Activated CD8-positive, alpha-beta T cell treated with anti-CD3 and anti-CD28 coated beads for 36 hours (primary cell): Measurements from ENCODE around the gene STAC3. TPM values are rescaled to one million over a fixed set of nuclear protein-coding genes. Genes with fewer than 3 reads are reported as not detected.
A peak's percentile ranks its signal among the peaks of the same experiment; 100 is the strongest.

Experiments
- ATAC-seq: fragments of 200-7000 bp; cut with Tn5 transposase; one replicate; pipeline ENCODE4 v1.10.0; 2021; ENCODE audit warnings: mild to moderate bottlenecking, moderate library complexity
- CTCF ChIA-PET: fragments of 350-600 bp; sonication (Branson Sonifier 250); formaldehyde crosslinking; loops from one replicate; lab custom pipeline; 2021; ENCODE audit warnings: antibody characterized with exemption; lab: Charles Lee
- POLR2A ChIA-PET: fragments of 350-600 bp; sonication (Branson Sonifier 250); formaldehyde crosslinking; loops from one replicate; lab custom pipeline; 2021; ENCODE audit warnings: antibody characterized with exemption; lab: Charles Lee
- DNase-seq: peaks from one replicate; pipeline ENCODE4 v3.0.0-alpha.2; 2020
- H3K27ac Mint-ChIP-seq: one replicate; pipeline ENCODE4 v1.8.0; 2021; ENCODE audit warnings: mild to moderate bottlenecking, mixed read lengths
- H3K27me3 Mint-ChIP-seq: one replicate; pipeline ENCODE4 v1.8.0; 2021; ENCODE audit warnings: mixed read lengths
- H3K36me3 Mint-ChIP-seq: one replicate; pipeline ENCODE4 v1.8.0; 2021; ENCODE audit warnings: low read depth, mixed read lengths
- H3K4me1 Mint-ChIP-seq: one replicate; pipeline ENCODE4 v1.8.0; 2021; ENCODE audit warnings: low read depth, mixed read lengths
- H3K4me3 Mint-ChIP-seq: one replicate; pipeline ENCODE4 v1.8.0; 2021; ENCODE audit warnings: mild to moderate bottlenecking, moderate library complexity, mixed read lengths
- H3K9me3 Mint-ChIP-seq: one replicate; pipeline ENCODE4 v1.8.0; 2021; ENCODE audit warnings: mixed read lengths
- CTCF ChIP-seq: fragments of 200-600 bp; IDR thresholded peaks from one replicate; pipeline ENCODE4 v1.8.0; 2022; ENCODE audit warnings: antibody characterized with exemption, mild to moderate bottlenecking
- intact Hi-C: fragments of 100-400 bp; cut with micrococcal nuclease; formaldehyde crosslinking; loops from one replicate; pipeline ENCODE4 v1.10.0; 2022
- total RNA-seq, 2 experiments: library from RNA; stranded (reverse); gene quantifications; one replicate each; pipeline ENCODE4 v1.2.3, GENCODE V29; 2021

The STAC3 gene
- total RNA-seq, 2 experiments from 2014 or later, result 1.7 to 2.1 TPM

GRCh38 chr12:57237596-57237931, 13.4 kb downstream of the STAC3 start:
- Mint-ChIP-seq H3K36me3 (peaks cover 29% of the 10 kb centered on the region), H3K4me3 (peak overlapping the region; percentile 15), H3K9me3 (no peaks in the 10 kb centered on the region), H3K27me3 (peaks cover 36% of the 10 kb centered on the region), H3K4me1 (peaks cover 62% of the 10 kb centered on the region), H3K27ac (no peak overlapping the region)
- ATAC-seq, result no peak
- DNase-seq, result no peak
- intact Hi-C loops, result no loop called here
- ChIA-PET POLR2A (interaction anchor here (1.0 to 12.9 kb wide), 3 partner anchors 10 to 148 kb away, joined by 3 to 238 read pairs (median 99); partner anchors contain the start of genes NXPH4 and SHMT2), CTCF (interaction anchor here (11.8 to 12.7 kb wide), 2 partner anchors 10 to 21 kb away, joined by 397 to 431 read pairs; partner anchors contain the start of genes NXPH4 and SHMT2)
- TF ChIP-seq CTCF, result no peak

GRCh38 chr12:57236925-57237595, 13.9 kb downstream of the STAC3 start:
- intact Hi-C loops, result no loop called here
- Mint-ChIP-seq H3K9me3 (no peaks in the 10 kb centered on the region), H3K4me1 (peaks cover 61% of the 10 kb centered on the region), H3K36me3 (peaks cover 34% of the 10 kb centered on the region), H3K27me3 (peaks cover 33% of the 10 kb centered on the region), H3K27ac (no peak overlapping the region), H3K4me3 (peak overlapping the region; percentile 15)
- no peak for TF ChIP-seq CTCF
- ChIA-PET POLR2A (interaction anchor here (10.7 to 12.9 kb wide), 2 partner anchors 10 to 21 kb away, joined by 99 to 238 read pairs; partner anchors contain the start of genes NXPH4 and SHMT2), CTCF (interaction anchor here (11.8 to 12.7 kb wide), 2 partner anchors 9 to 21 kb away, joined by 397 to 431 read pairs; partner anchors contain the start of genes NXPH4 and SHMT2)
- DNase-seq (no peak), ATAC-seq (no peak)

GRCh38 chr12:57236201-57236924, 14.6 kb downstream of the STAC3 start:
- Mint-ChIP-seq H3K9me3 (no peaks in the 10 kb centered on the region), H3K27me3 (peaks cover 26% of the 10 kb centered on the region), H3K36me3 (peaks cover 41% of the 10 kb centered on the region), H3K4me3 (no peak overlapping the region), H3K27ac (no peak overlapping the region), H3K4me1 (peaks cover 61% of the 10 kb centered on the region)
- TF ChIP-seq CTCF, result no peak
- ChIA-PET POLR2A (interaction anchor here (10.7 to 12.9 kb wide), 2 partner anchors 9 to 20 kb away, joined by 99 to 238 read pairs; partner anchors contain the start of genes NXPH4 and SHMT2), CTCF (interaction anchor here (11.8 to 12.7 kb wide), 2 partner anchors 9 to 20 kb away, joined by 397 to 431 read pairs; partner anchors contain the start of genes NXPH4 and SHMT2)
- no peak for ATAC-seq
- DNase-seq, result peak; percentile 49
- intact Hi-C loops, result no loop called here

GRCh38 chr12:57235728-57236131, 15.3 kb downstream of the STAC3 start:
- Mint-ChIP-seq H3K4me1 (peaks cover 60% of the 10 kb centered on the region), H3K36me3 (peaks cover 47% of the 10 kb centered on the region), H3K9me3 (no peaks in the 10 kb centered on the region), H3K27me3 (peaks cover 21% of the 10 kb centered on the region), H3K27ac (no peak overlapping the region), H3K4me3 (no peak overlapping the region)
- ChIA-PET POLR2A (interaction anchor here (10.7 to 12.9 kb wide), 2 partner anchors 9 to 20 kb away, joined by 99 to 238 read pairs; partner anchors contain the start of genes NXPH4 and SHMT2), CTCF (interaction anchor here (11.8 to 12.7 kb wide), 2 partner anchors 8 to 20 kb away, joined by 397 to 431 read pairs; partner anchors contain the start of genes NXPH4 and SHMT2)
- no peak for DNase-seq
- intact Hi-C loops, result no loop called here
- ATAC-seq, result no peak
- no peak for TF ChIP-seq CTCF
